ENCODE measurements around the gene FAM241B. TPM values are rescaled to one million over a fixed set of nuclear protein-coding genes. Genes with fewer than 3 reads are reported as not detected.

FAM241B gene
- polyA plus RNA-seq, 1 donor from 2014 or later, result 135 TPM

DNA sequence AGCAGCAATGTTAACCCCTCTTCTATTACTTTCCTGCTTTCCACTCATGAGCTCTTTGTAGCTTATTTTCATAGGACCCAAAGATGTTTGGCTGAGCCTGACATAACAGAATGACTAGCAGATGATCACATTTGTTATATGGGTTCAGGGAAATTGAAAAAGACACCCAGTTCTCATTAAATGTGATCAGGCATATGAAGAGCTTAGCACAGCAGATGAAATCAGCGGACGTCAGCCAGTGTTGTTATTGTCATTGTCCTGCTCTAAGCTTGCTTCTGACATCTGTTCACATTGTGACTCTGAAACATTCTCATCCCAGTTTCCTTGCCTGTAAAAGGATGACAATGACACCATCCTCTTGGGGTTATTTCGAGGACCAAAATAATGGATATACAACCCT, 43.5 kb downstream of the FAM241B start:
- no peak overlapping the region for H3K4me2 ChIP-seq (ENCODE audit: low read length)
- no peak overlapping the region for H2AFZ ChIP-seq (ENCODE audit: low read depth, low read length)
- H4K20me1 ChIP-seq (ENCODE audit: insufficient read depth), result no peaks in the 10 kb centered on the region
- no peaks in the 10 kb centered on the region for H3K27me3 ChIP-seq (ENCODE audit: insufficient read depth, low read depth, low read length)
- H3F3A ChIP-seq (ENCODE audit: insufficient read depth, low read length, poor library complexity, severe bottlenecking), result no peaks in the 10 kb centered on the region
- no peaks in the 10 kb centered on the region for H3K79me2 ChIP-seq (replicated peaks; ENCODE audit: insufficient read depth, low read length)
- H3K9me3 ChIP-seq (ENCODE audit: low read length), result no peaks in the 10 kb centered on the region
- no peaks in the 10 kb centered on the region for H3K9me2 ChIP-seq (ENCODE audit: insufficient read depth, low read length)
- TF ChIP-seq EZH2 (IDR thresholded peaks at IDR 0.05; ENCODE audit: borderline replicate concordance, insufficient read depth, low read length, poor library complexity, severe bottlenecking), result no peak
- TF ChIP-seq TAF1 (IDR thresholded peaks at IDR 0.05; ENCODE audit: low read depth), result no peak
- TF ChIP-seq, protein P1, sequence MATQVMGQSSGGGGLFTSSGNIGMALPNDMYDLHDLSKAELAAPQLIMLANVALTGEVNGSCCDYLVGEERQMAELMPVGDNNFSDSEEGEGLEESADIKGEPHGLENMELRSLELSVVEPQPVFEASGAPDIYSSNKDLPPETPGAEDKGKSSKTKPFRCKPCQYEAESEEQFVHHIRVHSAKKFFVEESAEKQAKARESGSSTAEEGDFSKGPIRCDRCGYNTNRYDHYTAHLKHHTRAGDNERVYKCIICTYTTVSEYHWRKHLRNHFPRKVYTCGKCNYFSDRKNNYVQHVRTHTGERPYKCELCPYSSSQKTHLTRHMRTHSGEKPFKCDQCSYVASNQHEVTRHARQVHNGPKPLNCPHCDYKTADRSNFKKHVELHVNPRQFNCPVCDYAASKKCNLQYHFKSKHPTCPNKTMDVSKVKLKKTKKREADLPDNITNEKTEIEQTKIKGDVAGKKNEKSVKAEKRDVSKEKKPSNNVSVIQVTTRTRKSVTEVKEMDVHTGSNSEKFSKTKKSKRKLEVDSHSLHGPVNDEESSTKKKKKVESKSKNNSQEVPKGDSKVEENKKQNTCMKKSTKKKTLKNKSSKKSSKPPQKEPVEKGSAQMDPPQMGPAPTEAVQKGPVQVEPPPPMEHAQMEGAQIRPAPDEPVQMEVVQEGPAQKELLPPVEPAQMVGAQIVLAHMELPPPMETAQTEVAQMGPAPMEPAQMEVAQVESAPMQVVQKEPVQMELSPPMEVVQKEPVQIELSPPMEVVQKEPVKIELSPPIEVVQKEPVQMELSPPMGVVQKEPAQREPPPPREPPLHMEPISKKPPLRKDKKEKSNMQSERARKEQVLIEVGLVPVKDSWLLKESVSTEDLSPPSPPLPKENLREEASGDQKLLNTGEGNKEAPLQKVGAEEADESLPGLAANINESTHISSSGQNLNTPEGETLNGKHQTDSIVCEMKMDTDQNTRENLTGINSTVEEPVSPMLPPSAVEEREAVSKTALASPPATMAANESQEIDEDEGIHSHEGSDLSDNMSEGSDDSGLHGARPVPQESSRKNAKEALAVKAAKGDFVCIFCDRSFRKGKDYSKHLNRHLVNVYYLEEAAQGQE (IDR thresholded peaks at IDR 0.05; ENCODE audit: borderline replicate concordance), result no peak
- no peak for TF ChIP-seq SMC3 (conservative IDR thresholded peaks at IDR 0.05; ENCODE audit: poor library complexity)
- no peak for TF ChIP-seq EP300 (conservative IDR thresholded peaks at IDR 0.05; ENCODE audit: poor library complexity, severe bottlenecking)
- TF ChIP-seq POLR2AphosphoS5 (IDR thresholded peaks at IDR 0.05), result no peak
- no peak for TF ChIP-seq RAD21 (conservative IDR thresholded peaks at IDR 0.05)
- TF ChIP-seq MXI1 (conservative IDR thresholded peaks at IDR 0.05; ENCODE audit: poor library complexity, severe bottlenecking), result no peak
- TF ChIP-seq, protein P2, sequence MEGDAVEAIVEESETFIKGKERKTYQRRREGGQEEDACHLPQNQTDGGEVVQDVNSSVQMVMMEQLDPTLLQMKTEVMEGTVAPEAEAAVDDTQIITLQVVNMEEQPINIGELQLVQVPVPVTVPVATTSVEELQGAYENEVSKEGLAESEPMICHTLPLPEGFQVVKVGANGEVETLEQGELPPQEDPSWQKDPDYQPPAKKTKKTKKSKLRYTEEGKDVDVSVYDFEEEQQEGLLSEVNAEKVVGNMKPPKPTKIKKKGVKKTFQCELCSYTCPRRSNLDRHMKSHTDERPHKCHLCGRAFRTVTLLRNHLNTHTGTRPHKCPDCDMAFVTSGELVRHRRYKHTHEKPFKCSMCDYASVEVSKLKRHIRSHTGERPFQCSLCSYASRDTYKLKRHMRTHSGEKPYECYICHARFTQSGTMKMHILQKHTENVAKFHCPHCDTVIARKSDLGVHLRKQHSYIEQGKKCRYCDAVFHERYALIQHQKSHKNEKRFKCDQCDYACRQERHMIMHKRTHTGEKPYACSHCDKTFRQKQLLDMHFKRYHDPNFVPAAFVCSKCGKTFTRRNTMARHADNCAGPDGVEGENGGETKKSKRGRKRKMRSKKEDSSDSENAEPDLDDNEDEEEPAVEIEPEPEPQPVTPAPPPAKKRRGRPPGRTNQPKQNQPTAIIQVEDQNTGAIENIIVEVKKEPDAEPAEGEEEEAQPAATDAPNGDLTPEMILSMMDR (IDR thresholded peaks at IDR 0.05; ENCODE audit: poor library complexity, severe bottlenecking), result no peak
- no peak overlapping the region for H3K27ac ChIP-seq (ENCODE audit: low read length)
- no peak overlapping the region for H3K9ac ChIP-seq (ENCODE audit: low read length)
- no peak overlapping the region for H3K4me3 ChIP-seq (ENCODE audit: low read length)
- no peaks in the 10 kb centered on the region for H3K36me3 ChIP-seq (ENCODE audit: insufficient read depth, low read length)

DNA sequence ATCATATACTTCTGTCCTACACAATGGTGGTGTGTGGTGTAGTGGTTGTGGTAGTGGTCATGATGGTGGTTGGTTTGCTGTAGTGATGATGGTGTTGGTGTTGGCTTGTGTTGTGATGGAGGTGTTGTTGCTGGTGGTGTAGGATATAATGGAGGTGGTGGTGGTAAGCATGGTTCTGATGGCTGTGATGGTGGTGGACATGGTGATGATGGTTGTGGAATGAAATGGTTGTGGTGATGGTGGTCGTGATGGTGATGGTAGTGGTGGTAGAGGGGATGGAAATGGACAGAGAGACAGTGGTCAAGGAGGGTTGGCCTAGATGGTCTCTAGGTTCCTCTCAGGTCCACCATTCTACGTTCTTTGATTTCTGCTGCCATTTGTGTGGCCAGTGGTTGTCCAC, 44.7 kb downstream of the FAM241B start:
- Histone ChIP-seq H3K36me3 (ENCODE audit: insufficient read depth, low read length) (no peaks in the 10 kb centered on the region), H3K9me3 (ENCODE audit: low read length) (no peaks in the 10 kb centered on the region), H3K27ac (ENCODE audit: low read length) (no peak overlapping the region), H3K9ac (ENCODE audit: low read length) (no peak overlapping the region), H3K4me2 (ENCODE audit: low read length) (no peak overlapping the region), H3K9me2 (ENCODE audit: insufficient read depth, low read length) (no peaks in the 10 kb centered on the region), H3K4me3 (ENCODE audit: low read length) (no peak overlapping the region), H3F3A (ENCODE audit: insufficient read depth, low read length, poor library complexity, severe bottlenecking) (no peaks in the 10 kb centered on the region), H3K27me3 (ENCODE audit: insufficient read depth, low read depth, low read length) (no peaks in the 10 kb centered on the region), H3K79me2 (replicated peaks; ENCODE audit: insufficient read depth, low read length) (no peaks in the 10 kb centered on the region), H4K20me1 (ENCODE audit: insufficient read depth) (no peaks in the 10 kb centered on the region), H2AFZ (ENCODE audit: low read depth, low read length) (no peak overlapping the region)
- TF ChIP-seq EZH2 (IDR thresholded peaks at IDR 0.05; ENCODE audit: borderline replicate concordance, insufficient read depth, low read length, poor library complexity, severe bottlenecking) (no peak), RAD21 (conservative IDR thresholded peaks at IDR 0.05) (no peak), MXI1 (conservative IDR thresholded peaks at IDR 0.05; ENCODE audit: poor library complexity, severe bottlenecking) (no peak), EP300 (conservative IDR thresholded peaks at IDR 0.05; ENCODE audit: poor library complexity, severe bottlenecking) (no peak), SMC3 (conservative IDR thresholded peaks at IDR 0.05; ENCODE audit: poor library complexity) (no peak), TAF1 (IDR thresholded peaks at IDR 0.05; ENCODE audit: low read depth) (no peak), POLR2AphosphoS5 (IDR thresholded peaks at IDR 0.05) (no peak)
- TF ChIP-seq, protein P1 (IDR thresholded peaks at IDR 0.05; ENCODE audit: borderline replicate concordance), result no peak
- TF ChIP-seq, protein P2 (IDR thresholded peaks at IDR 0.05; ENCODE audit: poor library complexity, severe bottlenecking), result no peak
